GM18502 (cell line): ENCODE data around the gene TMEM59L.

Experiments used
- ATAC-seq: cut with Tn5 transposase; IDR thresholded peaks from one replicate; pipeline ENCODE4 v1.9.1; 2021; ENCODE audit warnings: mild to moderate bottlenecking; ENCODE audit not compliant: unreplicated experiment, poor library complexity

TMEM59L gene

GRCh38 chr19:18608102-18608804 is 4.4 kb upstream of the TMEM59L start:
- ATAC-seq = no peak

- no peak for ATAC-seq
These were observed 3.6 kb upstream of the TMEM59L start for GRCh38 chr19:18608805-18609716.

GRCh38 chr19:18609717-18610051 is 3.0 kb upstream of the TMEM59L start:
- ATAC-seq = no peak

GRCh38 chr19:18610245-18610555 is 2.5 kb upstream of the TMEM59L start:
- ATAC-seq = no peak

- ATAC-seq = no peak
These were observed 1.9 kb upstream of the TMEM59L start for GRCh38 chr19:18610556-18611326.

- ATAC-seq = no peak
These were observed 1.2 kb upstream of the TMEM59L start for GRCh38 chr19:18611327-18612050.

- ATAC-seq = no peak
These were observed 459 bp upstream of the TMEM59L start for GRCh38 chr19:18612051-18612771.

- ATAC-seq = no peak
These were observed 1.0 kb downstream of the TMEM59L start for GRCh38 chr19:18613589-18614234.

GRCh38 chr19:18616023-18616422 is 3.4 kb downstream of the TMEM59L start:
- ATAC-seq = no peak

- ATAC-seq = no peak
These were observed 4.9 kb downstream of the TMEM59L start for GRCh38 chr19:18617562-18617961.

- ATAC-seq = no peak
These were observed 5.6 kb downstream of the TMEM59L start for GRCh38 chr19:18618236-18618635.

- no peak for ATAC-seq
These were observed 7.6 kb downstream of the TMEM59L start for GRCh38 chr19:18620311-18620710.

GRCh38 chr19:18620902-18621301 is 8.2 kb downstream of the TMEM59L start:
- no peak for ATAC-seq

GRCh38 chr19:18626906-18627305 is 14.2 kb downstream of the TMEM59L start:
- no peak for ATAC-seq

- no peak for ATAC-seq
These were observed 16.8 kb downstream of the TMEM59L start for GRCh38 chr19:18629166-18630088.

- no peak for ATAC-seq
These were observed 20.7 kb downstream of the TMEM59L start for GRCh38 chr19:18633321-18633720.

- no peak for ATAC-seq
These were observed 22.1 kb downstream of the TMEM59L start for GRCh38 chr19:18634612-18635297.

GRCh38 chr19:18635831-18636182 is 23.1 kb downstream of the TMEM59L start:
- no peak for ATAC-seq
